NCI-H2171 treated with DMSO at 0.1 percent for 48 hours (cell line): ENCODE data around the gene PACRG.
A peak's percentile ranks its signal among the peaks of the same experiment; 100 is the strongest.

Source experiments
- DNase-seq: peaks from one replicate; lab custom pipeline; 2025; lab: John Stamatoyannopoulos, UW

The PACRG gene

DNA sequence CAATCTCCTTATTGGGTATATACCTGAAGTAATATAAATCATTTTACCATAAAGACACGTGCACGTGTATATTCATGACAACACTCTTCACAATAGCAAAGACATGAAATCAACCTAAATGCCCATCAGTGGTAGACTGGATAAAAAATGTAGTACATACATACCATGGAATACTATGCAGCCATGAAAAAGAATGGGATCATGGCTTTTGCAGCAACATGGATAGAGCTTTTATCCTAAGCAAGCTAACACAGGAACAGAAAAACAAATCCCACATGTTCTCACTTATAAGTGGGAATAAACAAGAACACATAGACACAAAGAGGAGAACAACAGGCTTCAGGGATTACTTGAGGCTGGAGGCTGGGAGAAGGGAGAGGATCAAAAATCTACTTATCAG lies 478.4 kb downstream of the PACRG start:
- DNase-seq = no peak

DNA sequence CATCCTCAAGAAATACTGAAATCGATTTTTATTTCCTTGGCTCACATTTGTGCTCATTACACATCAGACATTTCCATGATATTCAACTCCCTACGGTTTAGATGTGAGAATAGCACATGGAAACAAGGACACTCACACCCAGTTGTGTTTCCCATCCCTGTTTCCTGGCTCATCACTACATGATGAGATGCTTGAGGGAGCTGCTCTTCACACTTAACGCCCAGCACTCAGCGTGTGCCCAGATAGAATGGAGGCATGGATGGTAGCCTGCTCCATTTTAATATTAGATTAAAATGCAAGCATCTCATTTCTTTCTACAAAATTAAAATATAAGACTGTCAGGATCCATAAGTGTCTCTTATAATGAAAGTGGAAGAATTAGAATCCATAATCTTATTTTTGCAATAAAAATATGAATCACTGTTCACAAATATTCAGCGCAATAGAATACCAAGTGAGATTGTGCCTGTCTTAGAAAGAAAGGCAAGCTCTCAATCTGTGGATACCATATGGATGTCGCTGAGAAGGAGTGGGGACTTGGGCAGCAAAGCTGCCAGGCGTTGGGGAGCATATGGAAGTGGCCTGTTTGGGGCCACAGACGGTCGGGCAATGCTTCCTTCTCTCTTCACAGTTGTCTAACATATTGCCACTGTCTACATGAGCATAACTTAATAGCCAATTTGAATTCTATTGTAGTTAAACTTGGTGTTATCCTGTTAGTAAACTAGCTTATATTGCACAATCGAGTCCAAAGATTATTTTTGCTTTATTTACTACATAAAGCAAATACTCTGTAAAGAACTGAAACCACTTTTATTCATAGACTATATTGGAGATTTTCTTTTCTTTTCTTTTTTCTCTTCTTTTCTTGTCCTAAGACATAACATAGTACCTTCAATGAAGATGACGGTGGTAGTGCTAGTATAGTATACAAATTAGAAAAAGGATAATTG lies 479.9 kb downstream of the PACRG start:
- peak; percentile 32 for DNase-seq

DNA sequence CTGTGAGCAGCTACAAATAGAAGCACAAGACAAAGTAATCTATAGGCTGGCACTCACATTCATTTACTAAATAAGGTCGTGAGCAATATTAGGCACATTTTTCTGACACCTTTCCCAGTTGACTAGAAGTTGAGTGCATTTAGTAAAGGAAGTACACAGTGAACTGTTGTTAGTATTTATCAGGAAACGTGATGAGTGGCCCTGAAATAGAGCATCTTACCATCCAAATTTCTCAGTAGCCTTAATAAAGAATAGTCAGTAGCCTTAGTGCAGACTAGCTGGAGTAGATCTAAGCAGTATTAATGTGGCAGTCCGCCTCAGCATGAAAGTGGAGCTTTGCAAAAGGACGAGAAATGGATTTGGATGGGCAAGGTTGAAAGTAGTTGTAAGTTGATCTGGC lies 481.2 kb downstream of the PACRG start:
- no peak for DNase-seq

DNA sequence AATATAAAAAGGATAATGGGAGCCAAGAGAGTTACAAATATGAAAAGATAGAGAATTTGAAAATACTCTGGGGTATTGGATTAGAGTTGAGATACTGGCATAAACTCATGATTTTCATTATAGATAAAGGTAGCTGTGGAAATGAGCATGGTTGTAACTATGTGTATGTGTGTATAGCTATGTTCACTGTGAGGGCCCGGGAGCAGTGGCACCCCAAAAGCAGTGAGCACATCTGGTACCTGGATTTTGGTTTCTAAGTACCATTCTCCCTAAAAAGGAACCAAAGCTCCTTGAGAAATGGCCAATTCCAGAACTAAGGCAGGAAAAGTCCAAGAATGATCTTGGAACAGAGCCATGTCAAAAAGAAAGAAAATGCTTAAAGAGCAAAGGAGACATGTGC lies 484.3 kb downstream of the PACRG start:
- no peak for DNase-seq

DNA sequence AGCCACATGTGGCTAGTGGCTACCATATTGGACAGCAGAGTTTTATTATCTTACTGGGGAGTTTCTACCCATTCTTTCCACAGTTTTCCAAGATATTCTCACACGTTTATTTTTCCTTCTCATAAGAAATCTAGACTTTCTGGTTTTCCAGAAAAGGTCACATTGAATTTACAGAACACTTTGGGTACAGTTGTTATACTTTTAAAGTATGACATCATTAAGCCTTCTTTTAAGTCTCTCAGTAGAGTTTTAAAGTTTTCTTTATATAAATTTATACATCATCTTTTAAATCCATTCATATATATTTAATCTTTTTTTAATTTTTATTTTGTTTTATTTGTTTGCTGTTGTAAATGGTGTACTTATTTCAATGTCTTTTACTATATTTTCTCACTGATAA lies 486.5 kb downstream of the PACRG start:
- DNase-seq = no peak

DNA sequence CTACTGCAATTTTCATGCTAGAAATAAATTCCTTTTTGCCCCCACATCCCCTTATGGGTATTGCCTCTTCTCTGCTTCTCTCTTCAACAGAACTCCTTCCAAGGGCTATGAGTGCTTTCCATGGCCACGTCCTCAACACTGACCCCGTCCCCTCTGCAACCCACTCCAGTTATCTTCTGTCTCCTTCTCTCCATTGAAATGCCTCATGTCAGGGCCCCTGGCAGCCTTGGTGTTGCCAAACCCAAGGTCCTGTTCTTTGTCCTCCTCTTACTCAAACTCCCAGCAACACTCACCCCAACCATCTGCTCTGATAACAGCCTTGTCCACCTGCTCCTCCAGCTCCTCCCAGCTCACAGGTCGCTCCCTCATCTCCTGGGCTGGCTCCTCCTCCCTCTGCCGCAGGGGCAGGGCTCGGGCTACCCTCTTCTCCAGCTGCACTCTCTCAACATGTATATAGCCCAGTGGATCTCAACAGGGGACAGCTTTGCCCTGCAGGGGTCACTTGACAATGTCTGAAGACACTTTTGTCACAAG lies 490.7 kb downstream of the PACRG start:
- peak; percentile 2 for DNase-seq

DNA sequence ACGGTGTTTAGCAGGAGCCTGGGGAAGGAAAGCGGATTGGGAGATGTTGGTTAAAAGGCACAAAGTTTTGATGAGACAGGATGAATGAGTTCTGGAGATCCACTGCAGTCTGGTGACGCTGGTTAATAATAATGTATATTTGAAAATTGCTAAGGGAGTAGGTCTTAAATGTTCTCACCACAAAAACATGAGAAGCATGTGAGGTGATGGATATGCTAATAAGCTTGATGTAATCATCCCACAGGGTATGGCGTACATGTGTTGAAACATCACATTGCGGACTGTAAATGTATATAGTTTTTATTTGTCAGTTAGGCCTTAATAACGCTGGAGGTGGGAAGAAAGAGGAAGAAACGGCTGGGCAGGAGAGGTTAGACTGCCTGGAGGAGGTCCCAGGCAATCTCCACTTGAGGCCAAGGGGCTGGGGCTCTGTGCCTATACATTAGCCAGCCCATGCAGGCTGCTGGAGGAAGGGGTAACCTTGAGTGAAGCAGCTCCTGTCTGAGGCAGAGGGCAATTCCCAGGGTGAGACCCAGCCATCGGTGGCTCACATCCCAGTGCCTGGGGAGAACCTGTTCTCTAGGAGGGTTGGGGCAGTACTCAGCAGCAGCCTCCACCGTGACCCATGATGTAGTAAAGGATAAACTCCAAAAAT lies 498.5 kb downstream of the PACRG start:
- no peak for DNase-seq

DNA sequence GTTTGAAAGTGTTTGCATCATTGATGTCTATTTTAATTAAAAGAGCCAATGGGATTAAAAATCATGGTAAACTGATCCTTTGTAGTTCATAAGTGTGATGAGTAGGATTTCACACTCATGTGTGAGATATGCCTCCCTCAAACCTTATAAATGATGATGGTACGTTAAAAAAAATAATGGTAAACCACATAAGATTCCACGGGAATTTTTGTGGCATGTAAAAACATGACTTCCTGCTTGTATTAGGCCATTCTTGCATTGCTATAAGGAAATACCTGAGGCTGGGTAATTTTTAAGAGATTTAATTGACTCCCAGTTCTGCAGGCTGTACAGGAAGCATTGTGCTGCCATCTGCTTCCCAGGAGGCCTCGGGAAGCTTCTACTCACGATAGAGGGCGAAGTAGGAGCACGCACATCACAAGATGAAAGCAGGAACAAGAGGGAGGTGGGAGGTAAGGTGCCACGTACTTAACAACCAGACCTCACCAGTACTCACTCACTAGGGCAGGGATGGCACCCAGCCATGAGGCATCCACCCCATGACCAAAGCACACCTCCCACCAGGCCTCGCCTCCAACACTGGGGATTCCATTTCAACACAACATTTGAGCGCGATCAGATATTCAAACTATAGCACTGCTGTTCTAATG lies 499.2 kb downstream of the PACRG start:
- DNase-seq = no peak

DNA sequence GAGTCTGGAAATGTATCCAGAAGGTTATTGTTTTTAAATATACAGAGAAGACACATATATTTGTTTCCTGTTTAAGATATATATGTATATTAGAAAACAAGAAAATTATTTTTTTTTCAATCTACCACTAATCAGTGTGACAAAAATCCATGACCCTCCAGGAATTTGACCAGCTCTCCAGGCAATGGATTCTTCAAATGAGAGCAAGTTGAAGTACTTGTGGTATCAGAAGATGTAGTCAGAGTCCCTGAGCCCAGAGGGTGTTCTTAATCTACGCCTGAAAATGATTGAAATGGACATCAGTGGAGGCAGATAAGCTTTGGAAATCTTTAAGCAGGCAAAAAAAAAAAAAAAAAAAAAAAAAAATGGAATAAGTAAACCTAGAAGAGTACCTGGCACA lies 500.3 kb downstream of the PACRG start:
- no peak for DNase-seq

DNA sequence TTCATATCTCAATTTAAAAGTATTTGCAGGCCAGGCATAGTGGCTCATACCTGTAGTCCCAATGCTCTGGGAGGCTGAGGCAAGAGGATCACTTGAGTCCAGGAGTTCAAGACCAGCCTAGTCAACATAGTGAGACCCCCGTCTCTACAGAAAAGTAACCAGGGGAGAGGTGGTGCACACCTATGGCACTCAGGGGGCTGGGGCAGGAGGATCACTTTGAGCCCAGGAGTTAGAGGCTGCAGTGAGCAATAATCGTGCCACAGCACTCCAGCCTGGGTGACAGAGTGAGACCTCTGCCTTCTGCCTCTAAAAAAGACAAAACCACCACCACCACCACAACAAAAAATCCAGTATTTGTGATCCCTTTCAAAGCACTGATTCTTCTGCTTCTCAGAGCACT lies 501.3 kb downstream of the PACRG start:
- no peak for DNase-seq

DNA sequence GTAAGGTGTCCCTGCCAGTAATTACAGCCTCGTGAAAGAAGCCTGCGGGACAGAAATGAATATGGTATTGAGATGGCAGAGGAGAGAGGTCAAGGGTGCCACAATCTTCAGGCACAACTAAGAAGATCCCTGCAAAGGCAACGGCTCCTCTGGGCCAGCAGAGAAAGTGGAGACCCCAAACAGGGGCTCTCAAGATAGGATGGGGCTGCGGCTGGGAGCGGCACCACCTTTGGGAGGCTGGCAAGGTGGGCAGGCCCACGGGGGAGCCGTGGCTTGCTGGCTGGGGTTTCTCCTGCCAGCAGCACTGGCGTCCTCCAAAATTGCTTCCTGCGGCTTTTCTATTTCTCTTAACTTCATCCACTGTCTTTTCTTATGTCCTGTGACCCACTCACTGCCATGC lies 503.1 kb downstream of the PACRG start:
- DNase-seq = no peak

DNA sequence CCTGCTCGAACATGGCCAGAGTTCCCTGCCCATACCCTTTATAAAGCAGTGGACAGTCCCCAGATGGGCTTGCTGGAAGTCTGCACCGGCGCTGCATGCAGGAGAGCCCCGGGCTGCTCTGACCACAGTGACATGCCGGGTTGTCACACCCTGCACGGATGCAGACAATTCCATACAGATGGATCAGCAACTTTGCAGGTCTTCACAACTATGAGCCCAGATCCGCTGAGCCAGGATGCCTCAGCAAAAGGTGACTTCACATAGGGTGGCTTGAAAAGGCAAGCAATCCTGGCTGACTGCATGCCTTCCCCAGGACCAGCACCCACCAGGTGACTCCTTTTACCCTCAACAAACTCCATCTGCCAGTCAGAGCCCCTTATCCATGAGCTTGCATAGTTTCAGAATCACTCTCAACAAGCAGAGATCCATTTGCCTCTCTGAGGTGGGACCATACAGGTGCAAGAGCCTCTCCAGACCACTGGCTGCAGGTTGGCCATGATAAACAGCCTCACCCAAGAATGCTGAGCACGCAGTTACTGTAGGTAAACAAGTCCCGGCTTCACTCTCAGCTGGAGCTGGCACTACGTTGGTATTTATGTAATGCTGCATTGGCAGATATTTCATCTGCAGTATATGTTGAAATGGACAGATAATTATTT lies 503.7 kb downstream of the PACRG start:
- no peak for DNase-seq

DNA sequence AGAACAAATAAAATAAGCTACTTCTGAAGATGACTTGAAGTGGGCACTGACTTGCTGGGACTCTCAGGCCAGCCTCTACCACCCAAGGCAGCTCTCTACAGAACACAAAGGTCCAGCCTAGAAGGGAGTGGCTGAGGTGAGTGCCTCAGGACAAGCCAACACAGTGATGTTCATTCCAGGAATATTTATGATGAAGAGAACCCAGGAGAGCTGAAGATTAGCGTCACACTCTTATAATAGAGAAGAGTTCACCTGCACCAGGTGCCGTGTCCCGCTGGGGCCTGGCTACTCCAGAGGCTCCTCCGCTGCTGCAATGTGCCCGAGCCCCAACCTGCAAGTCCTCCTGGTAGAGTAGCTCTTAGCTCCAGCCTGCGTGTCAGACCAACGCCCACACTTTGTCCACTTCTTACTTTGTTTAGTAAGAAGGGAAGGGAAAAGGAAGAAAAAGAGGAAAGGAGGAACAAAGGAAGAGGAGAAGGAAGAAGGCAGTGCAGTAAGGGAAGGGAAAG lies 504.3 kb downstream of the PACRG start:
- DNase-seq = no peak

DNA sequence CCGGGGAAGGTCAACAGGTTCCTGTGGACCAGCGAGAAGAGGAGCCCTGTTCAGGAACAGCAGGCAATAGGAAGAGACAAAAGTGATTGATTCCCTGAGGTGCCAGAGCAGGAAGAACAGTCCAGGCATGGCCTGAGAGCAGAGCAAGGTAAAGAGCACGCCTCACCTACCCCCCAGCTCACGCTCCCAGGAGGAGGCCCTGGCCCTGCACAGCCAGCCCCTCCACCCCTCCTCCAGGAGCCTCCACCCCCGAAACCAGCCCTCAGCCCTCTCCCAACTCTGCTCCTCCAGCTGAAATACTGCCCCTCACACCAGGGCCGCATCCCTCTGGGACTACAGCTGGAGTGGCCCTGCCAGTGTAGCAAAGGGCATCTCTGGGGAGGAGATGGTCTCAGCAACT lies 504.9 kb downstream of the PACRG start:
- no peak for DNase-seq

DNA sequence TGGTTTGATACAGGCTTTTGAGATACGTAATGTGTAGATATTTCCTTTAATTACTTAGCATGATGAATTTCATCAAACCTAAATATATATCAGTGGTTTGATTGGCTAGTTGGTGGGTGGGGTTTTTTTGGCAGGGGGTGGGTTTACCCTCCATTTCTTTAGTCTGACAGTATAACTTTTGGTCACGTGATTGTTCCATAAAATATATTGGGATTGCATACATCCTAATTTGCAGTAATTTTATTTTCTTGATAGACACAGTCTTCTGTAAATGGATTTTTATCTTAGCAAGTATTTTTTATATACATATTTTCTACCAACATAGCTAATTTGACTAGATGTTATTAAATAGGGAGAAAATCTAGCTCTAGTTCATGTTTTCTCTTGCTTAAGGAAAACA lies 509.3 kb downstream of the PACRG start:
- no peak for DNase-seq

DNA sequence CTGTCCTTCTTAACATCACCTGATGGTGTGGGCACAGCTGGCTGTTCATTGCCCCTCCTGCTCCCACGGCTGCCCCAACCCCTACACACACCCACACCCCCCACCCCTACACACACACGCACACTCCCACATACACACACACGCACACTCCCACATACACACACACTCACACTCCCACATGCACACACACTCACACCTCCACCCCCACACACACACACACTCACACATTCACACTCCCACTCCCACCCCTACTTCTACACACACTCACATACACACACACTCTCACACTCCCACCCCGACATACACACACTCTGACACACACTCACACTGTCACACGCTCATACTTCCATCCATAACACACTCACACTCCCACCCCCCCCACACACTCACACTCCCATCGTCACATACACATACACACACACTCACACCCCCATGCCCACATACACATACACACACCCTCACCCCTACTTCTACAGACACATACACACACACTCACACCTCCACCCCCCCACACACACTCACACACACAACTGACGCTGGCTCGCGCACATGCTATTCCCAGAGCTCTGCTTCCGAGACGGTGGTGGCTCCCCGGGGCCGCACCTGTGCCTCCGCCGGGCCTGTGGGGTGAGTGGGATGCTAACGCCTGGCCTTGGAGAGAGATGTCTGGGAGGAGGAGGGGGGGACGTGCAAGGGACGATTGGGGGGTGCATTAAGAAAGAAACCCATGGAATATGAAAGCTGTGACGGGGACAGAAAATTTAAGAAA lies 512.0 kb downstream of the PACRG start:
- DNase-seq = no peak

DNA sequence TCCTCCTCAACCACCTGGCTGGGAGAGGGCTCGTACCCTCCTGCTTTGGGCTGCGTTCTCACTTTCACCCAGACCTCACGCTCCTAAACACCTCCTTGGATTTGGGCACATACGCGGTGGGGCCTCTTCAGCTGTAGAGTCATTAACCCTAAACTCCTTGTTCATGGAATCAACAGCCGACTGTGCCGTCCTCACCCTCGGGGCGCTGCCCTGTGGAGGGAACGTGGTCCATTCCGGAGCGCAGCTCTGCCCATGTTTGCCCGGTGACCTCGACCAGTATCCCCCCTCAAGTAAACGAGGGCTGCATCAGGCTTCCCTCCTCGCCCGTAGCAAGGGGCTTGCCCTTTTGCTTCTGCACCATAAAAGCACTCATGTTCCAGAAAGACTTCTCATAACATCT lies 512.8 kb downstream of the PACRG start:
- no peak for DNase-seq

DNA sequence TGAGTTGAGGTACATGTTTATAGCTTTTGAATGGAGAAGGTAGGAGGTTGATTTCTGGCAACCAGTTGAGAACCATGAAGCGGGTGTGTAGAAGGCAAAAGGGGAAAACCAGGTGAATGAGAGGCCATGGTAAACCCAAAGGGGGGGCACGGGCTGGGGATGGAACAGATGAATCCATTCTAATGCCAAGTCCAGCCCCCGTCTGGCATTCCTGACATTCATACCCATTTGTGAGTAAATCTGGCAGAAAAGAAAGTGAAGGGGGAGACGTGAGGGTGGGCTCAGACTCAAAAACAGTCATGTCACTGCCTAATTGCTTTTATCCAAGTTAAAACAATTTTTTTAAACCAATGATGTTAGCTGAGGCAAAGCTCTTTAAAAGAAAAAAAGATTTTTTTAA lies 513.9 kb downstream of the PACRG start:
- DNase-seq = no peak

DNA sequence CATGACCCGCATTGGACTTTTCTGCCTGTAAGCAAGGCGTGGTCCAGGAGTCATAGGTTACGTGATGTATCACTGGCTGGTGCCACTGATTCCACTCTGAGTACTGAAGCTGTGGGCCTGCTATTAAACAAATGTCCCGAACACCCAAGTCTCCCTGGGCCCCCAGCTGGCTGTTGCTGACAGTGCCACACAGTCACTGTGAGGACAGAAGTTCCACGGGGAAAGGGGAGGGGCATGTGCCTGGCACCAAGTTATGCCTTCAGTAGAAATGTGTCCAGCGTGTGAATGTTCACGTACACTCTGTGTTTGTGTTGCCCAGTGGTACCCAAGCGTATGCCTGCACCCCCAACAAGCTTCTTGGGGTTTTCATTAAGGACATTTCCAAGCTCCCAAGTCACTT lies 515.3 kb downstream of the PACRG start:
- DNase-seq = no peak

DNA sequence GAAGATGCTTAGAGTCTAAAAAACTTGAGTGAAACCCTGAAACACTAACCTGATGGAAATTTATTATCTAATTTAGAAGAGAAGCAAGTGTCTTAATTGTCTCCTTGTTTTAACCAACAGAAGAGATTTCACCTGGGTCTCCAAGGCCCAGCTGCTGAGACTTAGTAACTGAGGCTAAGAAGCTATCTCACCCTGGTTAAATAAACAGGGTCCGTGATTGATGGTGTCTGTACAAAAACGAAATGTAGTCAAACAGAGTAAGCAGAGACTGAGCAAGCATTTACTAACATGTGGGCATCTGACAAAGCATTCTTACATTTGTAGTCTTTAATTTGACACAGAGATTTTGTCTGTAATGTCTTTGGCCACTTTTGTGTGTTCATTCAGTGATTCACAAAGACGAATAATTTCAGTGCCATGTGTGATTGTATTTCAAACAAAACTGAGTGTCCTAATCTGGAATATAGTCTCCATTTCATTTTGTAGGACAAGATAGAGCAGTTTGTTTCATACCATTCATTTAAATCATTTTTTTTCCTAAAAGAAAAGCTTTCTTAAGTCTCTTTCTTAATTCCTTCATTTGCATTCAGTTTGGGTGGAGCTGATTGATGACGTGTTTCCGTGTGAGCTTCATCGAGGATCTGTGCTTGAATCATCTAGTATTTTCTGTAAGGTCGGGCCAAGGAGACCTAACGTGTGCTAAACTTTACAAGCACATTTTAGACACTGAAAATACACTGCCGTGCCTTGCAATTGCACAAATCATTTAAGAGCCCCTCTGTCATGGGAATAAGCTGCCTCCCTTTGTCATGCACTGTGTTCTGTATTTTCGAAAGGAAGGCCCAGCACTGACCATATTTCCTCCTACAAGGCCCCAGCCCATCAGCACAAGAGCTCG lies 516.2 kb downstream of the PACRG start:
- no peak for DNase-seq
